HG03159 (cell line): Measurements from ENCODE around the gene L2HGDH.

ENCODE experiments used
- ATAC-seq: cut with Tn5 transposase; IDR thresholded peaks from one replicate; pipeline ENCODE4 v1.9.1; 2021; ENCODE audit warnings: mild to moderate bottlenecking, moderate library complexity; ENCODE audit not compliant: unreplicated experiment

The L2HGDH gene

DNA sequence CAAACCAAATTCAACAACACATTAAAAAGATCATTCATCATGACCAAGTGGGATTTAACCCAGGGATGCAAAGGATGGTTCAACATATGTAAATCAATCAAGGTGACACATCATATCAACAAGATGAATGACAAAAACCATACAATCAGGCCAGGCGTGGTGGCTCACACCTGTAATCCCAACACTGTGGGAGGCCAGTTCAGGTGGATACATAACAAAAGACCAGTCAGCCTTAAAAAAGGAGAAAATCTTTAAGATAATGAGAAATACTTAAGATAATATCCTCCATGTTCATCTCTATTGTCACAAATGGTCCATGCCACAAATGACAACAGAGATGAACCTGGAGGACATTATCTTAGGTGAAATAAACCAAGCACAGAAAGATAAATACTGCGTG is 12.4 kb downstream of the L2HGDH start:
- ATAC-seq: no peak

DNA sequence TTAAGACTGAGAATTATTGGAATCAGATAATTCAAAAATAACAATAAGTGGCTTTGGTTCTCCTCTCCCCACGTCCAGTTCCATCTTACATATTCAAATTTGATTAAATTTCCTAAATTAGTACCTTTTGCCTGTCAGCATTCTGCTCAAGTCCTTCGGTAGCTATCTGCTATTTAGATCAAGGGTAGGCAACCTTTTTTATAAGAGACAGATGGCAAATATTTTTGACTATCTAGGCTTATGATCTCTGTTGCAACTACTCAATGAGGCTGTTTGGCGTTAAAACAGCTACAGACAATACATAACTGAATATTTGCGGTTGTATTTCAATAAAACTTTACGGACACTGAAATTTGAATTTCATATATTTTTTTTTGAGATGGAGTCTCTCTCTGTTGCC is 21.7 kb downstream of the L2HGDH start:
- no peak for ATAC-seq

DNA sequence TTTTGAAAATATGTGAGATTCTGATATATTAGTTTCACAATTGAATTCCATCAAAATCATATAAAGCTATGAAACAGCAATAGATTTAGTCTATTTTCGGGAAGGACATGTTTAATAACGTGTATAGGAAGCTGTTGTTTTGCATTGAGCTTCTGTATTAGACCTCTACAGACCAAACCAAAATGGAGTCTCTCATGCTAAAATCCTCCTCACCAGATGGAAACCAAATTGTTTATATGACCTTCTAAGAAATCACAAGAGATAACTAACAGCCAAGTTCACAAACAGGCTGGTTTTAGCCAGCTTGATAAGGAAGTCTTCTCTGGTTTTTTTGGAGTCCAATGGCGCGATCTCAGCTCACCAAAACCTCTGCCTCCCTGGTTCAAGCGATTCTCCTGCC is 23.9 kb downstream of the L2HGDH start:
- no peak for ATAC-seq

DNA sequence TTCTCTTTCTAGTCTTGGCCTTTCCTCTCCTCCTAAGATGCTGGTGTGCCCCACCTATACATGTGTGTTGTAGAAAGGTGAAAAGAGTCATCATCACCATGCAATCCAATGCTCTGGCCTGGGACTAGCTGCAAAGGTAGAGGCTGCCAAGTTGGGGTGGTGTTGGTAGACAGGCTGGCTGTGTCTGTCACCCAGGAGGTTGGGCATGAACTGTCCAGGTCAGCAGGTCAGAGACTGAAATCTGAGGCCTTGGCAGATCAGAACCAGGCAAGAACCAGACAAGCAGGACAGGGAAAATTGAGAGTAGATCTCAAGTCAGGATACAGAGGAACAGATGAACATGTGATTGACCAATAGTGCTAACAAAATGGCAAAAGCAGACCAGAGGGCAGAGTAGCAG is 26.2 kb downstream of the L2HGDH start:
- ATAC-seq: no peak

DNA sequence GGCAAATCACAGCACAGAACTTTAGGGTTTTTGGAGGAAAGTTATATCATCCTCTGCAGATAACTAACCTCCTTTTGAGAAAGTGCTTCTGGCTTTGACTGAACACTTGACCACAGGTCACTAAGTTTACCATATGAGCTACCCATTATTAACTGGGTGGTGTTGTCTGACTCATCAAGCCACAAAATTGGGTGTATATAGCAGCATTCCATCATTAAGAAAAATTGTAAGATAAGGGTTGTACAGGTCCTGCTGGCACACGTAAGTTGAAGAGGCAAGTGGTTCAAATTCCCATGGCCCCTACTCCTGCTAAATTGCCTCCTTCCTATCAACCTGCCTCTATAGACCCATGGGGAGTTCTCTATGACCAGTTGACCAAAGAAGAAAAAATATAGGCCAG is 39.5 kb downstream of the L2HGDH start:
- no peak for ATAC-seq

DNA sequence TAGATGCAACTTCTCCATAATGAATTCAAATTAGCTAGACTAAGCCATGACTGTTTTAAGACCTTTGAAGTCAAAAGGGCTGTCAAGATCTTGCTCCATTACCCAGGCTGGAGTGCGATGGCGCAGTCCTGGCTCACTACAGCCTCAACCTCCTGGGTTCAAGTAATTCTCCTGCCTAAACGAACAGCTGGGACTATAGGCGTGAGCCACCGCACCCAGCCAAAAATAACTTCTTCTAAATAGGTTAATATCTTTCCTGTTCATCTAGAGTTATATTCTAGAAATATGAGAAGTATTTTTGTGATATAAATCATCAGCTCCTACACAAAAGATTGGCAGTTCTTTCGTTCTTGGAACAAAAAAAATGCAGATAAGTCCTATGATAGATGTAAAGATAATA is 41.1 kb downstream of the L2HGDH start:
- ATAC-seq: no peak

DNA sequence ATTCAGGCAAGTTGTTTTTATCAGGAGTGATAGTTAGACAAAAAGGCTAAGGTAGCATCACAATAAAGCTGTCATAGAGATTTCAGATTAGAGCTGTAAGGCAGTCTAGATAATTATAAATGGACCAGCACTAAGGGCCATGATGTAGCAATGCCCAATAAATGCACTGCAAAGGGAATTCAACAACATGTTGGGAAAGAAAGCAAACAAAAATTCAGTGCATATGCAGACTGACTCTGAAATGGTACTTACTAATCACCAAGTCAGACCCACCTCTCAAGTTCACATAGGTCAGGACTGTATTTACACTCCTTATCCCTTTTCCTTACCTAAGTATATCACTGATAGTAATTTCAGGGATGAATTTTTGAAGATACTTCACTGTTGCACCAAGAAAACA is 47.0 kb downstream of the L2HGDH start:
- ATAC-seq: no peak

DNA sequence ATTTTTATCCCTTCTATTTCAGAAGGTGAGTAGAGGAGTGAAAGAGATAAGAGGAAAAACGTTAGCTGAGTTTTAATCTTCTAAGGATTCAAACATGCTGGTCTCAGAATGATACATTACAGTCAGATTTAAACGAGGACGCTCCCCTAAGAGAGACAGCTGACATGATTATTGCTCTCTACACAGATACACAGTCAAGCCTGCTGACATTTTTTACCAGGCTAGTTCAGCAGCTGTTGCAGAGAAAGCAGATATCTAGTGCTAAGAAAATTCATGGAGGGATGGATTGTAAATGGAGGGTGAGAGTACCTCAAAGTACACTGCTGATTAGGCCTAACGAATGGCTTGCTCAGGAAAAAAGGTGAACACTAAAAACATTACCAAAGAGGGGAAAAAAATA is 48.7 kb downstream of the L2HGDH start:
- no peak for ATAC-seq

DNA sequence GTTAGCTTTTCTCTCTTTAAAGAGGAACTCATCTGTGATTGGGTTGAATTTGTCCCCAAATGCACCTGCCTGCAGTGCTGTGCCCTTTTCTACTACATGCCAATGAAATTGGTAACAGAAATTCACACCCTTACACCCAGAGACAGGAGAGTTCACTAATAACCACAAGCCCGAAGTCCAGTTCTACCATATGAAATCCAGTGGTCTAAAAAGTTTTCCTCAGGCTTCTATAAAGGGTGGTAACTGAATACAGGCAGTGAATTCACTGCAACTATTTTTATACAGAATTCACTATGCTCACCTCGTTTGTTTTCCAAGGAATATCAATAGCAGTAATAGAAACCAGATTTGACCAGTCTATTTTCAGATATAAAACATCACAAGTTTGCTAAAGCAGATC is 49.2 kb downstream of the L2HGDH start:
- no peak for ATAC-seq

DNA sequence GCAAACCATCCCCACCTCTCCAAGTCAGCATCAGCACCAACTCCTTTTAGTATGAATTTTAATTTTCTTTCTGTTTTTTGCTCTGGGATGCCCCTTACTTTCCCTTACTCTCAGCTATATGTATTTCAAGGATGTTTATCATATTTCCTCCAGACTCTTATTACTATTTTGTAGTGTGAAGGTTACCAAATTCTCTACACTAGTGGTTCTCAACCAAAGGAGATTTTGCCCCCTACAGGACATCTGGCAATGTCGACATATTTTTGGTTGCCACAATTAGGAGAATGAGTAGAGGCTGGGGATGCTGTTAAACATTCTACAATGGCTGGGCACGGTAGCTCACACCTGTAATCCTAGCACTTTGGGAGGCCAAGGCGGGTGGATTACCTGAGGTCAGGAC is 51.5 kb downstream of the L2HGDH start:
- peak; percentile 52 for ATAC-seq

DNA sequence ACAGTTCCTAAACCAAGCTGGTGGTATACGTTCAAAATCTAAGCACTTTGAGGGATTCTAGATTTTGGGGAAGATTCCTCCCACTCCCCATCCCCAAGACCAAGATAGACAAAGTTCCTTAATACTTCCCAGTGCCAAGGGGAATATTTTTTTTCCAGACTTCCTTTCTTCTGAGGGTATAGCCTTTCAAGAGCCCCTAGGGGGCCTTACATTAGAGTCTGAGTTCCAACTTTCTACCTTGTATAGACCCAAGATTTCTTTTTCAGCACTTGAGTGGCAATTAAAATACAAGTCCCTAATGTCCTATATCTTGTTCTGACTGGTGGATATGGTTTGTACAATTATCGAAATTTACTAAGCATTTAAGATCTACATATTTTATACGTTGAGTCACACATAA is 52.0 kb downstream of the L2HGDH start:
- ATAC-seq: no peak

DNA sequence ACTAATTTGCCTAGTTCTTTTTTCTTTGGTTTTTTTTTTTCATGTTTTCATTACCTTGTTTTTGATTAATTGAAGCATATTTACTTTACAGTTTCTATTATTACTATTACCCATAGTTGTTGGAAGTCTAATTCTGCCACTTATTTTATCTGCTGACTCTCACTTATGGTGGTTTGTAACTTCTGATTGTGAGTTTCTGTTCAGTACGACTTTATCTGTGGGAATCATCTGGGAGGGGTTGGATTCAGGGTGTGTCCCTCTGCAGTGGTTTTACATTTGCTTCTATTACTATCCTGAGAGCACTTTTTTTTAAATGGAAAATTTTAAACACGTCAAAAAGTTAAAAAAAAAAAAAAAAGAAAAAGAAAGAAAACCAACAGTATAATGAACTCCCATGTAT is 54.3 kb downstream of the L2HGDH start:
- no peak for ATAC-seq

DNA sequence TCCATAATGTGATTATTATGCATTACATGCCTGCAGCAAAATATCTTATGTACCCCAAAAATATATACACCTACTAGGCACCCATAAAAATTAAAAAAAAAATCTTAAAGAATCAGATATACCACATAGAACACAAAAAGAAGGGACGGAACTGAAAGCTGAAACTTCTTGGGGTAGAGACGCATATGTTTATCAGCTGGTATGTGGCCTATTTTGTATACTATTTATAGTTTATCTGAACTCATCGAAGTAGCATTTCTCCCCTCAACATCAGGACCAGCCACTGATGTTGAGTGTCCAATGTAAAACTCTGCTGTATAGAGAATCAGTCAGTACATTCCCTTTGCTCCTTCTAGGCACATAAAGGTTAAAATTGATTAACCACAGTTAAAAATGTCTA is 57.8 kb downstream of the L2HGDH start:
- ATAC-seq: no peak

DNA sequence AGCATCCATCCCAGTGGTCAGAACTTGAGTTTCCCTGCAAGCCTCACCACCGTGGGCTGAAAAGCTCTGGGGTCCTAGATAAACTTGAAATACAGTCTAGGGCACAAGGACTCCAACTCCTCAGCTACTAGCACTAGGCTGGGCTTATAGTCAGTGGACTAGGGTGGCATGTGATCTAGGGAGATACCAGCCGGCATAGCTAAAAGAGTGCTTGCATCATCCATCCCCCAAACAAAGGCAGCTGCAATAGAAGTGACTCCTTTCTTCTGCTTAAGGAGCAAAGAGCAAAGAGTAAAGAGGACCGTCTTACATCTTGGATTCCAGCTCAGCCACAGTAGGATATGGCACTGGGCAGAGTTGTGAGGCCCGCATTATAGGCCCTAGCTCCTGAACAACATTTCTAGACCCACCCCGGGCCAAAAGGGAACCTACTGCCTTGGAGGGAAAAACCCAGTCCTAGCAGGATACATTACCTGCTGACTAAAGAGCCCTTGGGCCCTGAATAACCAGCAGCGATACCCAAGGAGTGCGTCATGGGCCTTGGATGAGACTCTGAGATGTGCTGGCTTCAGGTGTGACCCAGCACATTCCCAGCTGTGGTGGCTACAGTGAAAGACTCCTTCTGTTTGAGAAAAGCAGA is 62.8 kb downstream of the L2HGDH start:
- no peak for ATAC-seq

DNA sequence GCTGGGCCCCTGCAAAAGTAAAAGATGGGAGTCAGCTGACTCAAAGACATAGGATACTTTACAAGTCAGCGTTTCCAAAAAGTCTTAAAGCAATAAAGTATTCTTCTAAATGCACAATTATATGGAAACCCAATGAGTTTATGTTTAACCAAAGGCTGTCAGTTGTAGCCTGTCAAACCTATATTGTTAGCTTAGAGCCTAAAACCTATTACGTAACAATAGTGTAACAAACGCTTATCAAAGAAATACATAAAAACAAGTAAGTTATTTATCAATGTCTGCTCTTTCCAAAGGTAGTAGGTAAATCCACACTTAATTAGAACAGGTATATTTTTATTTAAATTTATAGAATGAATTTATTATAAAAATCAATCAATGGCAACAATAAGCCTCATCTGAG is 64.8 kb downstream of the L2HGDH start:
- ATAC-seq: no peak

DNA sequence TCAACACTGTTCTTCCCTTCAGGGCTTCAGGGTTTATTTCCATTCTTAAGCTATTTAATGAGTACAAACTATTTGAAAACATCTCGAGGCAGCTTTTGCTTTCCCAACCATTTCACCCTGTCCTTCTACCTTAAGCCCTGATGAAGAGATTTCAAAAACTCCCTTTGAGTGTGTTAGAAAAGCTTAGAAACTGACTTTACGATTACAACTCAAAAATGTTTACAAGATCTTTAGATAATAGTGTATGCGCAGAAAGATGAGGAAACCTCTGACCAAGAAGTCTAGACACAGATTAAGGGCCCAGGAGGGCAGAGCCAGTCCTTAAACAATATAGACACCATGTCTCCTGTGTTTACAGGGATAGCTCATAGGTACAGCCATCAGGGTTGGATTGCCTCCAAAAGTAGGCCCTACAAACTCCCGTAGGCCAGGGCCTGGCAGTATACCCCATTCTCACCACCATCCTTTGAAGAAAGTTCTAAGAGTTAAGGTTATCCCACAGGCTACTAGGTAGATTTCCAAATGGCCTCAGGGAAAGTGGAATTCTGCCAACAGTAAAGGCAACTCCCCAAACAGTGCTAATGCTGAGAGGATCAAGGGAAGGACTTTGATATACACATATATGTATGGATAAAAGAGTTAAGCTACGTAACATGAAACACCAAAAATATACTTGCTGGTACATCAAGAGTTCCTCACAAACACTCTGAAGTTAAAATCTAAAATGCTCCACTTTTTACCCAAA is 69.3 kb downstream of the L2HGDH start:
- ATAC-seq: no peak

DNA sequence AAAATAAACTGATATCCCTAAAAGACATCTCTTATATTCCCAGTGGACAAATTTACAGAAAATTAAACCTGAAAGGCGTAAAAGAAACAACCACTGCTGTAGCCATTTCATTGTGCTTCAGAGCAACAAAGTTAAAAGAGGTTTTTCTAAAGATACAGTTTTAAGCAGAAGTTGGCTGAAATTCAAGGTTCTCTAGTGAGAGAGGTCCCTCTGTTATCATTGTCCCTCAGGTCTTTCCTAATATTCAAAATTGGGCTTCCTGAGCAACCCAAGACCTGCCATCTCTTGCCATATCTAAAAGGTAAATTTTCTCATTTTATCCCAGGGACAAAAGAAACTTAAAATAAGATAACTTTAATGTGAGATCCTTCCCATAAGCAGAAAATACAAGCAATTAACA is 69.9 kb downstream of the L2HGDH start:
- ATAC-seq: no peak

DNA sequence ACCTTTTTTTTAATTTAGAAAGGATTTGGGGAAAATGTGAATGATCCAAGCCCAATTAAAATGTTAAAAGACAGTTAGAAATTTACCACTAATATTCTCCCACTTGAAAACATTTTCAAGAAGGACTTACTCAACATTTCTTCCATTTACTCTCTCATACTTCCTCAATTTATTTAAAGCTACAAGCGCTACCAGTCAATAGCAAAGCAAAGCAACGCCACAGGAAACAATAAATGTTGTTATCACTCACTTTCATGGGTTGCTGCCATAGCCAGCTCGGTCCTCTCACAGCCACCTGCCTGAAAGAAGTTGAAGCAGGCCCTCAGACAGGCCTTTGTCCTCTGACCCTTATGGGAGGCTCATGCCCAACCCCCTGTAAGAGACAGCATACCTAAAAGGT is 74.6 kb downstream of the L2HGDH start:
- ATAC-seq: no peak

DNA sequence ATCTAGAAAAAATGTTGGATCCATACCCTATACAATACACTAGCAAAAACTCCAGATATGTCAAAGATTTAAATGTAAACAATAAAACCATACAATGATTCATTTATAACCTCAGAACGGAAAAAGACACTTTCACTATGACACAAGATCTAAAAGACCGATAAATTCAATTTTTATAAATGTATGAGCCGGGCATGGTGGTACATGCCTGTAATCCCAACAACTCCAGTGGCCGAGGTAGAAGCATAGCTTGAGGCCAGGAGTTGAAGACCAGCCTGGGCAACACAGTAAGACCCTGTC is 78.1 kb downstream of the L2HGDH start:
- ATAC-seq: no peak

DNA sequence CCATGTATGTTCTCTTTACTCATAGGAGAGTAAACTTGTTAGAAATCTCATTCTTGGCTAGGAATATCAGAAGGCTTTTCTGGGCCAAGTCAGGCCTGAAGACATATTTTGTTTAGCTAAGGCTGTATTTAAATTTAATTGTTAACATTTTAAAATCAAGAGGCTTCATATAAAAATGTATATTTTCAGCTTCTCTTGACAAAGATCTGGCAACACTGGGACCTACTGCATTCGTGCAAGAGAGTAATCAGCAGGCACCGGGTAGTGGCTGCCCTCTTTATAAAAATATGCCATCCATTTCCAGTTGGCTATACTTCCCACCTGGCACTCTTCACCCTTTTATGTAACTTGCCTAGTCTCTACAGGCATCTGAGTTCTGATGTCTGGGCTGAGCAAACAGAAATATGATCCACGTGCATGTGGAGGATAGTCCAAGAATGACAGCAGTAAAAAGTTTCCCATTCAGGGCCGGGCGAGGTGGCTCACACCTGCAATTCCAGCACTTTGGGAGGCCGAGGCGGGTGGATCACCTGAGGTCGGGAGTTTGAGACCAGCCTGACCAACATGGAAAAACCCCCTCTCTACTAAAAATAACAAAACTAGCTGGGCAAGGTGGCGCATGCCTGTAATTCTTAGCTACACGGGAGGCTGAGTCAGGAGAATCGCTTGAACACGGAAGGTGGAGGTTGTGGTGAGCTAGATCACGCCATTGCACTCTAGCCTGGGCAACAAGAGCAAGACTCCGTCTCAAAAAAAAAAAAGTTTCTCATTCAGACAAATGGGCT is 78.7 kb downstream of the L2HGDH start:
- no peak for ATAC-seq

DNA sequence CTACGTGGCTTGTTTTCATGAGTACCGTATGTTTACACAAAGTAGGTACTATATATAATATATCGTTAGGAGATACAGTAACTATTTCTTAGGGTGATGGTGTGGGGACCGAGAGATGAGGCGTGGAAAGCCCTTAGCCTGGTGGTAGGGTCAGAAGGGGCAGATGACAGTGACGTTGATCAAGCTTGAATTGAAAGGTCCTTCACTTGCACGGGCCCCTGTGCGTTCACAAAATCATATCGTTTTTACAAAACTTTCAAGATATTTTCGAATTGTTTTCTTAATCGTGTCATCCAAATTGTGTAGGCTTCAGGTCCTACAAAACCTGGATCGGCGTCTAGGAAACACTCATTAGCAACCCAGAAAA is 79.8 kb downstream of the L2HGDH start:
- no peak for ATAC-seq

DNA sequence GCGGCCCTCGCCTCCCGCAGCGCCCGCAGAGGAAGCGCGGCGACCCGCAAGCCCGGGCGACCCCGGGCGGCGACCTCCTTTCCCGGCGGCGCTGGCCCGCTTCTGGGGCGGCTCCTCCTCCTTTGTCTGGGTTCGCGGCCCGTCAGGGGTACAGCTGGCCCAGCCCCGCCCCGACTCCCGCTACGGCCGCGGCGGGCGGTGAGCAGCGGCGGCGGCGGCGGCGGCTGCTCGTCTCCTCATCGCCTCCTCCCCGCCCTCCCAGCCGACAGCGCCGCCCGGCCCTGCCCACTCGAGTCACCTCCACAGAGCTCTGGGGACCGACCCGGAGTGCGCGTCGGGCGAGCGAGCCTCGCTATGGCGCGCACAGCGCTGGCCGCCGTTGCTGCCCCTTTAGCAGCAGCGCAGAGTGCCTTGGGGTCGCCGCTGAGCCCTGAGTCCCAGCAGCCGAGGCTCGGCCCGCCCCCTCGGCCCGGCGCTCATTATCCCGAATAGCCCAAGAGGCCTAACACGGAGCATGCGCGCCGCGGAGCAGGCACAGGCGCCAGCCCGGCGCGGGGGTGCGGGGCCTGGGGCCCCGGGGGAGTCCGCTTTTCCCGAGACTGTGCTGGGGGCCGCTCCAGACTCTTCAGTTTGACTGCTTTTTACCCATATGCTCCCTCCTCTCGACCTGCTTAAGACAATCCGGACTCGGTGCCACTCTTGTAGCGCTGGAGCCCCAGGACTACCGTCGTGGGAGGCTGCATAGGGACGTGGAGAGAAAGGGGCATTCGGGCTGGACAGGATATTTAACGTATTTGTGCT is 80.4 kb downstream of the L2HGDH start, which contains the start of gene SOS2:
Gene SOS2, minus strand, starts transcription at position 104 of the 801 bp plus-strand sequence. CDS start 295 bp downstream, outside the sequence.
- ATAC-seq: peak; percentile 86
